HCT116 (cell line): ENCODE results near the gene VPS45. TPM values are rescaled to one million over a fixed set of nuclear protein-coding genes. Genes with fewer than 3 reads are reported as not detected.
A peak's percentile ranks its signal among the peaks of the same experiment; 100 is the strongest.

Experiments
- ATAC-seq: fragments of 200-7000 bp; cut with Tn5 transposase; 2 replicates; pipeline ENCODE4 v1.9.1; 2020; ENCODE audit warnings: mild to moderate bottlenecking, moderate library complexity
- BruUV-seq: library from RNA; stranded (reverse); fragments of 400-500 nt; replicated peaks from 2 replicates; lab custom pipeline; 2021; lab: Mats Ljungman, UMichigan
- CTCF ChIA-PET: fragments of 300-600 bp; sonication (Branson Sonifier 250); formaldehyde crosslinking; loops from one replicate; lab custom pipeline; 2021; ENCODE audit warnings: antibody characterized with exemption; lab: Charles Lee
- POLR2A ChIA-PET: fragments of 300-600, 350-600 bp; sonication (Branson Sonifier 250); formaldehyde crosslinking; loops from one replicate; lab custom pipeline; 2021; ENCODE audit warnings: antibody characterized with exemption; lab: Charles Lee
- RAD21 ChIA-PET, 2 experiments: fragments of 300-600 bp; sonication (Branson Sonifier 250); formaldehyde crosslinking; loops; one replicate each; lab custom pipeline; 2023; ENCODE audit warnings: low total read pairs in 2 of 2; ENCODE audit not compliant: uncharacterized antibody in 2 of 2, unreplicated experiment in 2 of 2, low non-redundant PET in 1 of 2; lab: Charles Lee
- DNase-seq: peaks from one replicate; pipeline ENCODE4 v3.0.0-alpha.2; 2010; ENCODE audit warnings: low read depth, low spot score
- H2AFZ ChIP-seq: fragments of 200-600 bp; shearing (Covaris generic), sonication (generic); 2 replicates; pipeline ENCODE4 v1.6.1; 2017; ENCODE audit warnings: low read depth, mixed run types, mixed read lengths, antibody characterized with exemption, low read length; ENCODE audit not compliant: poor library complexity, severe bottlenecking
- H3K27ac ChIP-seq: 2 replicates; pipeline ENCODE4 v1.5.1; 2012; ENCODE audit warnings: low read depth, low read length
- H3K27me3 ChIP-seq: fragments of 200-600 bp; sonication (generic); 2 replicates; pipeline ENCODE4 v1.6.1; 2016; ENCODE audit warnings: mixed run types, low read length, mixed read lengths; ENCODE audit not compliant: insufficient read depth
- H3K36me3 ChIP-seq, 2 experiments: fragments of 200-500 bp in 1 of 2; fragments of 200-600 bp in 1 of 2; sonication (Bioruptor generic) in 1 of 2; sonication (generic) in 1 of 2; 2 replicates each; pipeline versions ENCODE4 v1.5.1 to v1.6.1; 2014 to 2016; ENCODE audit warnings: low read length in 2 of 2, inconsistent platforms in 1 of 2, mixed read lengths in 1 of 2, mixed run types in 1 of 2; ENCODE audit not compliant: insufficient read depth in 2 of 2, control insufficient read depth in 1 of 2
- H3K4me1 ChIP-seq, 2 experiments: fragments of 200-600 bp in 1 of 2; sonication (generic) in 1 of 2; 2 replicates each; pipeline versions ENCODE4 v1.5.1 to v1.6.1; 2012 to 2017; ENCODE audit warnings: low read length in 2 of 2, inconsistent platforms in 1 of 2, mild to moderate bottlenecking in 1 of 2, mixed read lengths in 1 of 2, mixed run types in 1 of 2, moderate library complexity in 1 of 2; ENCODE audit not compliant: insufficient read depth in 2 of 2, control insufficient read depth in 1 of 2
- H3K4me2 ChIP-seq: fragments of 200-600 bp; sonication (generic); 2 replicates; pipeline ENCODE4 v1.6.1; 2017; ENCODE audit warnings: mixed run types, low read length, mixed read lengths
- H3K4me3 ChIP-seq, 2 experiments: fragments of 200-600 bp in 1 of 2; sonication (generic) in 1 of 2; replicated peaks in 1 of 2; 2 replicates each; pipeline ENCODE4 v1.5.1; 2011 to 2016; ENCODE audit warnings: low read length in 2 of 2, control low read depth in 1 of 2, low read depth in 1 of 2, mild to moderate bottlenecking in 1 of 2, mixed read lengths in 1 of 2, mixed run types in 1 of 2
- H3K79me2 ChIP-seq: fragments of 200-600 bp; sonication (generic); 2 replicates; pipeline ENCODE4 v1.6.1; 2017; ENCODE audit warnings: mild to moderate bottlenecking, mixed run types, low read length, moderate library complexity, mixed read lengths; ENCODE audit not compliant: insufficient read depth
- H3K9ac ChIP-seq: fragments of 200-600 bp; sonication (generic); 2 replicates; pipeline ENCODE4 v1.6.1; 2016; ENCODE audit warnings: low read length, mixed read lengths
- H3K9me2 ChIP-seq: fragments of 200-600 bp; sonication (generic), shearing (Covaris generic); 2 replicates; pipeline ENCODE4 v1.6.1; 2017; ENCODE audit warnings: mixed run types, mild to moderate bottlenecking, moderate library complexity; ENCODE audit not compliant: insufficient read depth
- H3K9me3 ChIP-seq, 2 experiments: fragments of 200-500 bp in 1 of 2; fragments of 200-600 bp in 1 of 2; sonication (Bioruptor generic) in 1 of 2; sonication (generic) in 1 of 2; 2 replicates each; pipeline ENCODE4 v1.6.1; 2014 to 2017; ENCODE audit warnings: low read length in 2 of 2, mixed read lengths in 2 of 2, inconsistent platforms in 1 of 2, low read depth in 1 of 2, mild to moderate bottlenecking in 1 of 2, mixed run types in 1 of 2, moderate library complexity in 1 of 2; ENCODE audit not compliant: control insufficient read depth in 1 of 2, insufficient read depth in 1 of 2
- H4K20me1 ChIP-seq: fragments of 200-600 bp; sonication (generic), shearing (Covaris generic); 2 replicates; pipeline ENCODE4 v1.6.1; 2017; ENCODE audit warnings: mixed run types, mild to moderate bottlenecking, moderate library complexity; ENCODE audit not compliant: insufficient read depth
- EZH2phosphoT487 ChIP-seq: fragments of 200-600 bp; IDR thresholded peaks from 2 replicates; pipeline ENCODE4 v1.6.1; 2018; ENCODE audit warnings: antibody characterized with exemption, borderline replicate concordance
- JUND ChIP-seq: IDR thresholded peaks from 2 replicates; pipeline ENCODE4 v1.6.1; 2012
- POLR2A ChIP-seq: IDR thresholded peaks from 2 replicates; pipeline ENCODE4 v1.7.0; 2011; ENCODE audit warnings: borderline replicate concordance; ENCODE audit not compliant: insufficient read depth, insufficient read length; ENCODE audit errors: extremely low read depth
- SRF ChIP-seq: IDR thresholded peaks from 2 replicates; pipeline ENCODE4 v1.6.1; 2012; ENCODE audit warnings: low read depth
- intact Hi-C: fragments of 100-400 bp; cut with micrococcal nuclease; formaldehyde crosslinking; loops from 2 replicates; pipeline ENCODE4 v1.10.0; 2022
- total RNA-seq: library from RNA; stranded (reverse); gene quantifications from one replicate; pipeline ENCODE4 v1.2.1, GENCODE V29; 2021; ENCODE audit not compliant: unreplicated experiment
- TF ChIP-seq, protein P1 (sequence below): IDR thresholded peaks from 2 replicates; pipeline ENCODE4 v1.6.1; 2011; ENCODE audit warnings: mild to moderate bottlenecking, low read length, moderate library complexity; ENCODE audit not compliant: insufficient replicate concordance; ENCODE audit errors: extremely low read depth
- TF ChIP-seq, protein P2 (sequence below): IDR thresholded peaks from 2 replicates; pipeline ENCODE4 v1.6.1; 2012
- TF ChIP-seq, protein P3 (sequence below), 3 experiments: fragments of 200-600 bp in 1 of 3; sonication (generic) in 1 of 3; IDR thresholded peaks in 2 of 3; conservative IDR thresholded peaks in 1 of 3; 2 replicates each; pipeline ENCODE4 v1.5.1; 2012 to 2017; ENCODE audit warnings: low read depth in 2 of 3, low read length in 2 of 3, antibody characterized with exemption in 1 of 3, borderline replicate concordance in 1 of 3, control low read depth in 1 of 3, mild to moderate bottlenecking in 1 of 3, mixed read lengths in 1 of 3, mixed run types in 1 of 3, moderate library complexity in 1 of 3; ENCODE audit not compliant: insufficient read depth in 1 of 3

Gene VPS45
- total RNA-seq, 1 experiment from 2014 or later: 28.1 TPM

DNA sequence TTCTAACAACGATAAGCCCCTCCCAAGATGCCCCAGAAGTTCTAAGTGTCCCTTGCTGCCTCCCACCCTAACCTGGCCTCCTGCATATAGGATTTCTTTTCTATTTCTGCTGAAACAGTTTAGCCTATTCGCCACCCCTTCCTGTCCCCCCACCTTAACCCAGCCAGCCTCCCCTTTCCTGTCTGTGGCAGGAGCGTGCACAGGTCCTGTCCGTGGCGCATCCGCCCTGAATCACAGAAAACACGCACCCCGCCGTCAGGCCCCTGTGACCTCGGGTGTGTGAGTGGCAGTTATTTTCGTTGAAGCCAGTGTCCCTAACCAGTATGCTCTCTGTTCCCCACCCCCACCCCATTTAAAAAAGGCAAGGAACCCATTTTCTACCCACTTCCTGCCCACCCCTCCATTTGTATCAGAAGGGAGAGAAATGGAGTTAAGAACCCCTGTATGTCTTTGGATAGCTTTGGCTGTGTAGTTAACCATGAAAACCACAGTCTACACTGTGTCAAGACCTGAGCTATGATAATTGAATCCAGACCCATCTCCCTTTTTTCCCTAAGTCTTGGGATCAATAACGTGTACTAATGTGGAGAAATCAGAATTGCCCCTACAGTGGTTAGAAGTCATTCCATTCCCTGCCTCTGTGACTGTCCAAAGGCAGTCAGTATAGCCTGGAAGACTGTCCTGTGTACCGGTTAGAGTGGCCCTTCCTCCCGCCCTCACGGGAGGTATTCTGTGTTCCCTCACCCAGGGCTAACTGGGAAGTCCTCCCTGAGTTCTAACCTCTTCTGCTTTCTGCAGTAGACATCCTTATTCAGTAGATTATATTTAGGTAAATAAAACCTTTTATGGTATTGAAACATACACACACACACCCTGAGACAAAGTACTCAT lies 84.0 kb downstream of the VPS45 start:
- BruUV-seq: TSS peak; percentile 38

More for the DNA sequence above, 84.0 kb downstream of the VPS45 start:
- POLR2A ChIA-PET: no interaction called here
- peaks cover 6 to 15% of the 10 kb centered on the region in 2 experiments; a peak in 3 of 4 replicates for H3K4me1 ChIP-seq
- no peaks in the 10 kb centered on the region for H3K27me3 ChIP-seq
- no peak overlapping the region for H2AFZ ChIP-seq
- CTCF ChIA-PET: no interaction called here
- RAD21 ChIA-PET: no interaction called here
- H3K36me3 ChIP-seq: no peaks in the 10 kb centered on the region; a peak in 1 of 4 replicates
- DNase-seq: no peak
- no peaks in the 10 kb centered on the region for H3K9me2 ChIP-seq
- no peaks in the 10 kb centered on the region for H3K79me2 ChIP-seq
- intact Hi-C loops: no loop called here
- H4K20me1 ChIP-seq: no peaks in the 10 kb centered on the region
- H3K4me2 ChIP-seq: no peak overlapping the region
- no peak overlapping the region for H3K4me3 ChIP-seq
- H3K27ac ChIP-seq: no peak overlapping the region
- H3K9ac ChIP-seq: no peak overlapping the region
- H3K9me3 ChIP-seq: no peaks in the 10 kb centered on the region
- TF ChIP-seq, protein P1, sequence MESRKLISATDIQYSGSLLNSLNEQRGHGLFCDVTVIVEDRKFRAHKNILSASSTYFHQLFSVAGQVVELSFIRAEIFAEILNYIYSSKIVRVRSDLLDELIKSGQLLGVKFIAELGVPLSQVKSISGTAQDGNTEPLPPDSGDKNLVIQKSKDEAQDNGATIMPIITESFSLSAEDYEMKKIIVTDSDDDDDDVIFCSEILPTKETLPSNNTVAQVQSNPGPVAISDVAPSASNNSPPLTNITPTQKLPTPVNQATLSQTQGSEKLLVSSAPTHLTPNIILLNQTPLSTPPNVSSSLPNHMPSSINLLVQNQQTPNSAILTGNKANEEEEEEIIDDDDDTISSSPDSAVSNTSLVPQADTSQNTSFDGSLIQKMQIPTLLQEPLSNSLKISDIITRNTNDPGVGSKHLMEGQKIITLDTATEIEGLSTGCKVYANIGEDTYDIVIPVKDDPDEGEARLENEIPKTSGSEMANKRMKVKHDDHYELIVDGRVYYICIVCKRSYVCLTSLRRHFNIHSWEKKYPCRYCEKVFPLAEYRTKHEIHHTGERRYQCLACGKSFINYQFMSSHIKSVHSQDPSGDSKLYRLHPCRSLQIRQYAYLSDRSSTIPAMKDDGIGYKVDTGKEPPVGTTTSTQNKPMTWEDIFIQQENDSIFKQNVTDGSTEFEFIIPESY: no peak
- TF ChIP-seq EZH2phosphoT487 (no peak), SRF (no peak), JUND (no peak), POLR2A (no peak)
- TF ChIP-seq, protein P2, sequence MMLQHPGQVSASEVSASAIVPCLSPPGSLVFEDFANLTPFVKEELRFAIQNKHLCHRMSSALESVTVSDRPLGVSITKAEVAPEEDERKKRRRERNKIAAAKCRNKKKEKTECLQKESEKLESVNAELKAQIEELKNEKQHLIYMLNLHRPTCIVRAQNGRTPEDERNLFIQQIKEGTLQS: no peak
- TF ChIP-seq, protein P3, sequence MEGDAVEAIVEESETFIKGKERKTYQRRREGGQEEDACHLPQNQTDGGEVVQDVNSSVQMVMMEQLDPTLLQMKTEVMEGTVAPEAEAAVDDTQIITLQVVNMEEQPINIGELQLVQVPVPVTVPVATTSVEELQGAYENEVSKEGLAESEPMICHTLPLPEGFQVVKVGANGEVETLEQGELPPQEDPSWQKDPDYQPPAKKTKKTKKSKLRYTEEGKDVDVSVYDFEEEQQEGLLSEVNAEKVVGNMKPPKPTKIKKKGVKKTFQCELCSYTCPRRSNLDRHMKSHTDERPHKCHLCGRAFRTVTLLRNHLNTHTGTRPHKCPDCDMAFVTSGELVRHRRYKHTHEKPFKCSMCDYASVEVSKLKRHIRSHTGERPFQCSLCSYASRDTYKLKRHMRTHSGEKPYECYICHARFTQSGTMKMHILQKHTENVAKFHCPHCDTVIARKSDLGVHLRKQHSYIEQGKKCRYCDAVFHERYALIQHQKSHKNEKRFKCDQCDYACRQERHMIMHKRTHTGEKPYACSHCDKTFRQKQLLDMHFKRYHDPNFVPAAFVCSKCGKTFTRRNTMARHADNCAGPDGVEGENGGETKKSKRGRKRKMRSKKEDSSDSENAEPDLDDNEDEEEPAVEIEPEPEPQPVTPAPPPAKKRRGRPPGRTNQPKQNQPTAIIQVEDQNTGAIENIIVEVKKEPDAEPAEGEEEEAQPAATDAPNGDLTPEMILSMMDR (IDR thresholded peaks at IDR 0.05 in 2 of 3, conservative IDR thresholded peaks at IDR 0.05 in 1 of 3; ENCODE audit: borderline replicate concordance in 1 of 3, insufficient read depth in 1 of 3, low read depth in 2 of 3, low read length in 2 of 3): no peak
- no peak for ATAC-seq
